Naive B cell (primary cell): ENCODE measurements around the gene ACSL6. TPM values are rescaled to one million over a fixed set of nuclear protein-coding genes. Genes with fewer than 3 reads are reported as not detected.

Experiments
- ATAC-seq, 2 donors: fragments of 150-1000 bp; cut with Tn5 transposase; 2 replicates each; pipeline ENCODE4 v1.10.0; 2021; ENCODE audit warnings: low read depth in 2 of 2, mild to moderate bottlenecking in 2 of 2, moderate library complexity in 2 of 2
- DNase-seq: peaks from one replicate; pipeline ENCODE4 v3.0.0; 2022
- H3K27ac Mint-ChIP-seq, 6 donors: one replicate each; pipeline ENCODE4 v1.8.0; 2020 to 2022; ENCODE audit warnings: mild to moderate bottlenecking in 6 of 6, mixed read lengths in 6 of 6, moderate library complexity in 5 of 6, inconsistent platforms in 2 of 6
- H3K27me3 Mint-ChIP-seq, 3 donors: one replicate each; pipeline ENCODE4 v1.8.0; 2021 to 2022; ENCODE audit warnings: mixed read lengths in 3 of 3, mild to moderate bottlenecking in 1 of 3
- H3K36me3 Mint-ChIP-seq, 2 donors: one replicate each; pipeline ENCODE4 v1.8.0; 2020 to 2022; ENCODE audit warnings: mixed read lengths in 2 of 2, inconsistent platforms in 1 of 2, mild to moderate bottlenecking in 1 of 2
- H3K4me1 Mint-ChIP-seq, 3 donors: one replicate each; pipeline ENCODE4 v1.8.0; 2020 to 2022; ENCODE audit warnings: mixed read lengths in 3 of 3, inconsistent platforms in 1 of 3, mild to moderate bottlenecking in 1 of 3, moderate library complexity in 1 of 3
- H3K4me3 Mint-ChIP-seq, 8 donors: one replicate each; pipeline ENCODE4 v1.8.0; 2020 to 2022; ENCODE audit warnings: mild to moderate bottlenecking in 8 of 8, mixed read lengths in 8 of 8, moderate library complexity in 8 of 8, inconsistent platforms in 2 of 8
- H3K9me3 Mint-ChIP-seq, 7 donors: one replicate each; pipeline ENCODE4 v1.8.0; 2020 to 2022; ENCODE audit warnings: mixed read lengths in 7 of 7, mild to moderate bottlenecking in 5 of 7, inconsistent platforms in 2 of 7, moderate library complexity in 1 of 7
- polyA plus RNA-seq, 6 donors: library from polyadenylated mRNA; unstranded; fragments of 300-500 nt; fragmentation: Illumina TruSeq; gene quantifications; one replicate each; pipeline ENCODE4 v1.2.3, GENCODE V29; 2021; ENCODE audit warnings: low read depth in 6 of 6

ACSL6 gene
- polyA plus RNA-seq, 6 donors from 2014 or later, result 0.16 TPM; not detected in 5

- no peaks in the 10 kb centered on the region for H3K36me3 Mint-ChIP-seq
- H3K27me3 Mint-ChIP-seq, result peaks cover 28 to 41% (median 41%) of the 10 kb centered on the region in 3 donors
- H3K27ac Mint-ChIP-seq, result no peak overlapping the region
- H3K4me3 Mint-ChIP-seq, result no peak overlapping the region
- ATAC-seq (no peak), DNase-seq (no peak)
- H3K9me3 Mint-ChIP-seq, result peaks cover 0 to 2% (median 0%) of the 10 kb centered on the region in 7 donors
- peaks cover 11 to 16% (median 11%) of the 10 kb centered on the region in 3 donors for H3K4me1 Mint-ChIP-seq
These were observed 3.3 kb downstream of the ACSL6 start for GRCh38 chr5:132008163-132008473.

GRCh38 chr5:132007399-132008162 lies 3.9 kb downstream of the ACSL6 start:
- Mint-ChIP-seq H3K9me3 (peaks cover 0 to 2% (median 0%) of the 10 kb centered on the region in 7 donors), H3K4me3 (no peak overlapping the region), H3K36me3 (no peaks in the 10 kb centered on the region), H3K27ac (no peak overlapping the region), H3K4me1 (peaks cover 11 to 16% (median 11%) of the 10 kb centered on the region in 3 donors), H3K27me3 (peaks cover 27 to 37% (median 37%) of the 10 kb centered on the region in 3 donors)
- ATAC-seq, result peak; percentile 64 to 68
- DNase-seq, result peak; percentile 65

- peak overlapping the region in 1 of 8 donors; percentile 38 for H3K4me3 Mint-ChIP-seq
- H3K4me1 Mint-ChIP-seq, result peaks cover 9 to 11% (median 11%) of the 10 kb centered on the region in 3 donors
- DNase-seq (no peak), ATAC-seq (no peak)
- H3K27me3 Mint-ChIP-seq, result peaks cover 20 to 42% (median 31%) of the 10 kb centered on the region in 3 donors
- no peak overlapping the region for H3K27ac Mint-ChIP-seq
- H3K9me3 Mint-ChIP-seq, result peaks cover 0 to 1% (median 0%) of the 10 kb centered on the region in 7 donors
- no peaks in the 10 kb centered on the region for H3K36me3 Mint-ChIP-seq
These were observed 4.9 kb downstream of the ACSL6 start for GRCh38 chr5:132006331-132007120.

GRCh38 chr5:132005591-132005990 lies 5.9 kb downstream of the ACSL6 start:
- Mint-ChIP-seq H3K4me1 (peaks cover 2 to 9% (median 3%) of the 10 kb centered on the region in 3 donors), H3K27ac (no peak overlapping the region), H3K36me3 (no peaks in the 10 kb centered on the region), H3K4me3 (no peak overlapping the region), H3K27me3 (peaks cover 15 to 44% (median 30%) of the 10 kb centered on the region in 3 donors), H3K9me3 (peaks cover 0 to 1% (median 0%) of the 10 kb centered on the region in 7 donors)
- no peak for ATAC-seq
- DNase-seq, result no peak

GRCh38 chr5:132003982-132004381 lies 7.5 kb downstream of the ACSL6 start:
- ATAC-seq, result no peak
- H3K27ac Mint-ChIP-seq, result no peak overlapping the region
- H3K36me3 Mint-ChIP-seq, result no peaks in the 10 kb centered on the region
- H3K4me1 Mint-ChIP-seq, result peaks cover 0 to 5% (median 0%) of the 10 kb centered on the region in 3 donors
- no peak for DNase-seq
- H3K4me3 Mint-ChIP-seq, result no peak overlapping the region
- H3K9me3 Mint-ChIP-seq, result peaks cover 0 to 1% (median 0%) of the 10 kb centered on the region in 7 donors
- peaks cover 6 to 29% (median 16%) of the 10 kb centered on the region in 3 donors for H3K27me3 Mint-ChIP-seq

- Mint-ChIP-seq H3K36me3 (no peaks in the 10 kb centered on the region), H3K27me3 (peaks cover 0 to 22% (median 9%) of the 10 kb centered on the region in 3 donors), H3K4me1 (peaks cover 0 to 5% (median 0%) of the 10 kb centered on the region in 3 donors), H3K4me3 (no peak overlapping the region), H3K9me3 (peaks cover 0 to 1% (median 0%) of the 10 kb centered on the region in 7 donors), H3K27ac (no peak overlapping the region)
- ATAC-seq (no peak), DNase-seq (no peak)
These were observed 8.2 kb downstream of the ACSL6 start for GRCh38 chr5:132003170-132003744.

- Mint-ChIP-seq H3K27me3 (peaks cover 0 to 19% (median 7%) of the 10 kb centered on the region in 3 donors), H3K36me3 (no peaks in the 10 kb centered on the region), H3K4me3 (no peak overlapping the region), H3K9me3 (peaks cover 0 to 1% (median 0%) of the 10 kb centered on the region in 7 donors), H3K4me1 (peaks cover 0 to 5% (median 0%) of the 10 kb centered on the region in 3 donors), H3K27ac (peak overlapping the region in 1 of 6 donors; percentile 73)
- ATAC-seq (no peak), DNase-seq (no peak)
These were observed 8.7 kb downstream of the ACSL6 start for GRCh38 chr5:132002757-132003156.

GRCh38 chr5:132001647-132002561 lies 9.6 kb downstream of the ACSL6 start:
- H3K36me3 Mint-ChIP-seq, result no peaks in the 10 kb centered on the region
- H3K4me3 Mint-ChIP-seq, result no peak overlapping the region
- DNase-seq (no peak), ATAC-seq (no peak)
- peaks cover 0 to 19% (median 7%) of the 10 kb centered on the region in 3 donors for H3K27me3 Mint-ChIP-seq
- peaks cover 0 to 1% (median 0%) of the 10 kb centered on the region in 7 donors for H3K9me3 Mint-ChIP-seq
- H3K27ac Mint-ChIP-seq, result no peak overlapping the region
- peaks cover 0 to 5% (median 0%) of the 10 kb centered on the region in 3 donors for H3K4me1 Mint-ChIP-seq

GRCh38 chr5:132000677-132001453 lies 10.6 kb downstream of the ACSL6 start:
- ATAC-seq, result no peak
- peaks cover 0 to 5% (median 0%) of the 10 kb centered on the region in 3 donors for H3K4me1 Mint-ChIP-seq
- H3K27me3 Mint-ChIP-seq, result peaks cover 0 to 19% (median 7%) of the 10 kb centered on the region in 3 donors
- no peak for DNase-seq
- no peak overlapping the region for H3K27ac Mint-ChIP-seq
- H3K9me3 Mint-ChIP-seq, result peaks cover 0 to 1% (median 0%) of the 10 kb centered on the region in 7 donors
- H3K4me3 Mint-ChIP-seq, result no peak overlapping the region
- no peaks in the 10 kb centered on the region for H3K36me3 Mint-ChIP-seq

- no peaks in the 10 kb centered on the region for H3K36me3 Mint-ChIP-seq
- H3K27ac Mint-ChIP-seq, result no peak overlapping the region
- peaks cover 0 to 5% (median 0%) of the 10 kb centered on the region in 3 donors for H3K4me1 Mint-ChIP-seq
- no peak for DNase-seq
- H3K4me3 Mint-ChIP-seq, result no peak overlapping the region
- H3K27me3 Mint-ChIP-seq, result peaks cover 0 to 19% (median 7%) of the 10 kb centered on the region in 3 donors
- ATAC-seq, result no peak
- peaks cover 0 to 1% (median 0%) of the 10 kb centered on the region in 7 donors for H3K9me3 Mint-ChIP-seq
These were observed 11.3 kb downstream of the ACSL6 start for GRCh38 chr5:132000241-132000490.

- peaks cover 3 to 9% (median 3%) of the 10 kb centered on the region in 3 donors for H3K4me1 Mint-ChIP-seq
- DNase-seq, result no peak
- H3K9me3 Mint-ChIP-seq, result peaks cover 0 to 1% (median 0%) of the 10 kb centered on the region in 7 donors
- H3K36me3 Mint-ChIP-seq, result no peaks in the 10 kb centered on the region
- no peak overlapping the region for H3K4me3 Mint-ChIP-seq
- H3K27me3 Mint-ChIP-seq, result peaks cover 0 to 19% (median 7%) of the 10 kb centered on the region in 3 donors
- H3K27ac Mint-ChIP-seq, result peak overlapping the region in 1 of 6 donors; percentile 65
- no peak for ATAC-seq
These were observed 11.8 kb downstream of the ACSL6 start for GRCh38 chr5:131999441-132000240.
